ENCODE results near the gene CCDC78.

CCDC78 gene

DNA sequence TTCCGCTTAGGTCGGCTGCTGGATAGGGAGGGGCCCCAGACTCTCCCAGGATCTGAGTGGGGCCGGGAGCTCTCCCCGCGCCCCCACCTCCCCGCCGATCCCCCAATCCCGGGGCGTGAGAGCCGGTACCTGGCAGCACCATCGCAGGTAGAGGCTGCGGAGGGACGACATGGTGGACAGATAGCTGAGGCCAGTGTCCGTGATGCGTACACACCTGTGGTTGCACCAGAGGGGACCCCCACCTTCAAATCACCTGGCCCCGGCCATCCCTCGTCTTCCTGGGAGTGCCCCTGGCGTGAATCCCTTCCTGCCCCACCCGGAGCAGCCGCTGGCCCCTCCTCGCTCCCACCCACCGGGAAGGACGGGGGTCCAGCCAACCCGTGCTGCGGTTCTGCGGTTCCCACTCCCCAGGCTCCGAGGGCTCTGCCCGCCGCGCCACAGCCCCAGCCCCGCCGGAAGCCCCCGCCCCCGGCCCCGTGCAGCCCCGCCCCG lies 31.3 kb downstream of the CCDC78 start:
- peak overlapping the region; percentile 72 for H3K4me2 ChIP-seq (ENCODE audit: low read length)
- TF ChIP-seq, protein P1, sequence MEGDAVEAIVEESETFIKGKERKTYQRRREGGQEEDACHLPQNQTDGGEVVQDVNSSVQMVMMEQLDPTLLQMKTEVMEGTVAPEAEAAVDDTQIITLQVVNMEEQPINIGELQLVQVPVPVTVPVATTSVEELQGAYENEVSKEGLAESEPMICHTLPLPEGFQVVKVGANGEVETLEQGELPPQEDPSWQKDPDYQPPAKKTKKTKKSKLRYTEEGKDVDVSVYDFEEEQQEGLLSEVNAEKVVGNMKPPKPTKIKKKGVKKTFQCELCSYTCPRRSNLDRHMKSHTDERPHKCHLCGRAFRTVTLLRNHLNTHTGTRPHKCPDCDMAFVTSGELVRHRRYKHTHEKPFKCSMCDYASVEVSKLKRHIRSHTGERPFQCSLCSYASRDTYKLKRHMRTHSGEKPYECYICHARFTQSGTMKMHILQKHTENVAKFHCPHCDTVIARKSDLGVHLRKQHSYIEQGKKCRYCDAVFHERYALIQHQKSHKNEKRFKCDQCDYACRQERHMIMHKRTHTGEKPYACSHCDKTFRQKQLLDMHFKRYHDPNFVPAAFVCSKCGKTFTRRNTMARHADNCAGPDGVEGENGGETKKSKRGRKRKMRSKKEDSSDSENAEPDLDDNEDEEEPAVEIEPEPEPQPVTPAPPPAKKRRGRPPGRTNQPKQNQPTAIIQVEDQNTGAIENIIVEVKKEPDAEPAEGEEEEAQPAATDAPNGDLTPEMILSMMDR (IDR thresholded peaks at IDR 0.05) = no peak
- H3K9me3 ChIP-seq (ENCODE audit: control insufficient read depth, low read length) = no peaks in the 10 kb centered on the region
- no peaks in the 10 kb centered on the region for H3K36me3 ChIP-seq (ENCODE audit: control insufficient read depth, insufficient read depth, low read length)
- H3K4me1 ChIP-seq = peaks cover 13% of the 10 kb centered on the region
- no peak overlapping the region for H3K27ac ChIP-seq
- no peaks in the 10 kb centered on the region for H3K27me3 ChIP-seq (ENCODE audit: control insufficient read depth, insufficient read depth, low read length)
- H3K79me2 ChIP-seq = peaks cover 3% of the 10 kb centered on the region
- H2AFZ ChIP-seq = no peak overlapping the region
- H3K9ac ChIP-seq = no peak overlapping the region
- H3K4me3 ChIP-seq (ENCODE audit: low read depth, low read length) = peak overlapping the region; percentile 56

DNA sequence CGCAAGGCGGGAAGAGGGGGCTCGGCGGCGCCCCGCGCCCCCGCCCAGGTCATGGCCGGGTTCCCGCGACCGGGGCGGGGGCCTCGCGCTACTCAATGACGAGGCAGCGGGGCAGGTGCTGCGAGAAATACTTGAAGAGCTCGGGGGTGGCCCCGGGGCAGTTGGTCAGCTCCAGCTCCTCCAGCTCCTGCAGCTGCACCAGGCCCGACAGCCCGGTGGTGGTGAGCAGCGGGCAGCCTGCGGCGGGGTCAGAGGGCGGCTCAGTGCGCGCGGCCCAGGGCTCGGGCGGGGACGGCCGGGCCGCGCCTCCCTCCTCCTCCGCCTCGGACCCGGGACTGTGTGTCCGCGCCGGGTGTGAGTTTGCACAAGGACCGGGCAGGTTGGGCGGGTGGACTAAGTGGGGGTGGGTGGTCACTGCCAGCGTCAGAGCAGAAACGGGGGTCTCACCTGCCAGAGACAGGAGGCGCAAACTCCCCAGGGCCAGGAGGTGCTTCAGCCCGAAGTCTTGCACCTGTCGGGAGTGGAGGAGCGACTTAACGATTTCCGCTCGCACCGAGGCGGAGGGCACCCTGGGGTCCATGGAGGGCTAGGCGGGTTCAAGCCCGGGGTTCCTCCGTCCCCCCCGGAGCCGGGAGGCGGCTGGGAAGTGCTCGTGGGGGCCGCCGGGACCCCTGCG lies 31.9 kb downstream of the CCDC78 start:
- Histone ChIP-seq H3K79me2 (peaks cover 5% of the 10 kb centered on the region), H3K27me3 (ENCODE audit: control insufficient read depth, insufficient read depth, low read length) (no peaks in the 10 kb centered on the region), H3K9ac (no peak overlapping the region), H3K4me1 (peaks cover 16% of the 10 kb centered on the region), H3K9me3 (ENCODE audit: control insufficient read depth, low read length) (no peaks in the 10 kb centered on the region), H3K27ac (no peak overlapping the region), H2AFZ (no peak overlapping the region), H3K4me2 (ENCODE audit: low read length) (peak overlapping the region; percentile 72), H3K36me3 (ENCODE audit: control insufficient read depth, insufficient read depth, low read length) (no peaks in the 10 kb centered on the region), H3K4me3 (ENCODE audit: low read depth, low read length) (peak overlapping the region; percentile 56)
- TF ChIP-seq, protein P1 (IDR thresholded peaks at IDR 0.05) = no peak

DNA sequence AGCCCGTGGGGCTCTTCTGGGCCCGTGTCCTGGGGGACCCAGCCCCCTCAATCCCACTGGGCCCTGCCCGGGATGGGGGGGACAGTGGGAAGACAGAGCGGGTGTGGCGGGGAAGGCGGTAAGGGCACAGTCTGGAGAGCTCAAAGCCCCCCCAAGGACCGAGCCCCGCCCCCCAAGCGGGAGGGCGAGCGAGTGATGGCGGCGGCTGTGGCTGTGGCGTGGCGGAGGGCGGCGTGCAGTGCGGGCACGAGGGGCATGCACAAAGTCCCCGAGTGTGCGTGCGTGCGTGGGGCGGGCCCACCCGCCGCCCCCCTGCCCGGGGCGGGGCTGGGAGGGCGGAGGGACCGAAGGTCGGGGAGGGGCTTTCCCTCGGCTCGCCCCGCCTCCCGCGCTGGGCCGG lies 32.5 kb downstream of the CCDC78 start:
- no peak overlapping the region for H3K4me3 ChIP-seq (ENCODE audit: low read depth, low read length)

GRCh38 chr16:693364-693763 lies 32.9 kb downstream of the CCDC78 start:
- Histone ChIP-seq H3K4me1 (peaks cover 22% of the 10 kb centered on the region), H2AFZ (no peak overlapping the region), H3K27me3 (ENCODE audit: control insufficient read depth, insufficient read depth, low read length) (no peaks in the 10 kb centered on the region), H3K36me3 (ENCODE audit: control insufficient read depth, insufficient read depth, low read length) (no peaks in the 10 kb centered on the region), H3K79me2 (peaks cover 5% of the 10 kb centered on the region), H3K4me3 (ENCODE audit: low read depth, low read length) (no peak overlapping the region), H3K27ac (no peak overlapping the region), H3K4me2 (ENCODE audit: low read length) (no peak overlapping the region), H3K9me3 (ENCODE audit: control insufficient read depth, low read length) (no peaks in the 10 kb centered on the region), H3K9ac (no peak overlapping the region)
- TF ChIP-seq, protein P1 (IDR thresholded peaks at IDR 0.05) = no peak

More for the DNA sequence above, 32.5 kb downstream of the CCDC78 start:
- no peak overlapping the region for H3K4me2 ChIP-seq (ENCODE audit: low read length)
- TF ChIP-seq, protein P1 (IDR thresholded peaks at IDR 0.05) = no peak
- no peak overlapping the region for H3K9ac ChIP-seq
- no peak overlapping the region for H2AFZ ChIP-seq
- H3K27ac ChIP-seq = no peak overlapping the region
- no peaks in the 10 kb centered on the region for H3K9me3 ChIP-seq (ENCODE audit: control insufficient read depth, low read length)
- H3K27me3 ChIP-seq (ENCODE audit: control insufficient read depth, insufficient read depth, low read length) = no peaks in the 10 kb centered on the region
- peaks cover 22% of the 10 kb centered on the region for H3K4me1 ChIP-seq
- no peaks in the 10 kb centered on the region for H3K36me3 ChIP-seq (ENCODE audit: control insufficient read depth, insufficient read depth, low read length)
- peaks cover 6% of the 10 kb centered on the region for H3K79me2 ChIP-seq

Data from parathyroid adenoma (tissue), 2 donors.